ENCODE data around the gene TNFRSF21. TPM values are rescaled to one million over a fixed set of nuclear protein-coding genes. Genes with fewer than 3 reads are reported as not detected.

TNFRSF21 gene
- total RNA-seq, 4 donors from 2014 or later, result 1.6 to 5.4 (median 3.1) TPM

DNA sequence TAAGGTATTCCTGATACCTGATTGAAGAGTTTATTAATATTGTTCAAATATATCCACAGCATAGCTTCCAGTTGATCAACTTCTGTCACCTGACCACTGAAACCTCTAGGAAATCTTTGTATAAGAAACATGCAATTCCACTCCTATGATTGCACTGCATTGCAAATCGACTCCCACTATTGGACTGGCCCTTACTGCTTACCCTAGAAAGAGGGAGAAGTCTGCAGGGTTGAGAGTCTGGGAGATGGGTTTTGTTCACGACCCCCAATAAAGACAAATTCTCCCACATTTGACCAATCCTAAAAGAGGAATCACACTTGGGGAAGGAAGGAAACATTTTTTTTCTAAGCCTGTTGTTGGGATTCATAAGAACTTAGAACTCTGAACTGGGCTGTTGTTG is 43.7 kb downstream of the TNFRSF21 start:
- TF ChIP-seq CTCF (IDR thresholded peaks at IDR 0.05) (no peak), POLR2A (IDR thresholded peaks at IDR 0.05) (no peak)
- H3K4me3 ChIP-seq (ENCODE audit: low read depth, poor library complexity, severe bottlenecking), result no peak overlapping the region
- 85 to 91% methylated on average over 2 of the region's 2 CpGs for WGBS, 2 donors
- DNase-seq (ENCODE audit: low spot score in 2 of 2), result no peak
- intact Hi-C loops (cut with DNase I; ENCODE audit: low total_unique reads), result no loop called here

DNA sequence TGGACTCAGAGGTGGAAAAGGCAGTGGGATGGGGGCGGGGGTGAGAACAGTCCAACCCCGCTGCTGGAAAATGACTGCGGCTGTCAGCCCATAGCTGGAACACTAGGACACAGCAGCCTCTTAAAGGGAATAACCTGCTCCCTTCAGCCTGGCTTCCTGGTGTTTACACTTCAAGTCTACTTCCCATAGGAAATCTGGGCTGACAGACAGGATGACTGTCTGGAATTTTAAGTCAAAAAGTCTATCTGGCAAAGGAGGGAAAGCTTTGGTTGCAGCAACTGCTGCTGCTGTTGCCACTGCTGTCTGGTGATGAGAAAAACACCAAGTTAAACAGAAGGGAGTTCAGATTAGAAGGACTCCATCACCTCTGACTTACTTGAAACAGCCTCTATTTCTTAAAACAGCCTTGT is 44.9 kb downstream of the TNFRSF21 start:
- H3K4me3 ChIP-seq (ENCODE audit: low read depth, poor library complexity, severe bottlenecking), result no peak overlapping the region
- WGBS, 2 donors, result 70 to 77% methylated on average over 3 of the region's 3 CpGs
- TF ChIP-seq POLR2A (IDR thresholded peaks at IDR 0.05) (no peak), CTCF (IDR thresholded peaks at IDR 0.05) (no peak)
- intact Hi-C loops (cut with DNase I; ENCODE audit: low total_unique reads), result no loop called here
- no peak for DNase-seq (ENCODE audit: low spot score in 2 of 2)

- no peak overlapping the region for H3K4me3 ChIP-seq (ENCODE audit: low read depth, poor library complexity, severe bottlenecking)
- DNase-seq (ENCODE audit: low spot score in 2 of 2), result no peak
- no peak for TF ChIP-seq POLR2A (IDR thresholded peaks at IDR 0.05)
- no peak for TF ChIP-seq CTCF (IDR thresholded peaks at IDR 0.05)
- intact Hi-C loops (cut with DNase I; ENCODE audit: low total_unique reads), result no loop called here
- WGBS, 2 donors, result 89 to 90% methylated on average over 4 of the region's 4 CpGs
Observed at GRCh38 chr6:47263268-47263667, 46.4 kb downstream of the TNFRSF21 start.

GRCh38 chr6:47262231-47262630 is 47.5 kb downstream of the TNFRSF21 start:
- TF ChIP-seq CTCF (IDR thresholded peaks at IDR 0.05) (no peak), POLR2A (IDR thresholded peaks at IDR 0.05) (no peak)
- WGBS, 2 donors, result 70 to 84% methylated on average over 1 of the region's 1 CpG
- no peak for DNase-seq (ENCODE audit: low spot score in 2 of 2)
- intact Hi-C loops (cut with DNase I; ENCODE audit: low total_unique reads), result no loop called here
- H3K4me3 ChIP-seq (ENCODE audit: low read depth, poor library complexity, severe bottlenecking), result no peak overlapping the region

DNA sequence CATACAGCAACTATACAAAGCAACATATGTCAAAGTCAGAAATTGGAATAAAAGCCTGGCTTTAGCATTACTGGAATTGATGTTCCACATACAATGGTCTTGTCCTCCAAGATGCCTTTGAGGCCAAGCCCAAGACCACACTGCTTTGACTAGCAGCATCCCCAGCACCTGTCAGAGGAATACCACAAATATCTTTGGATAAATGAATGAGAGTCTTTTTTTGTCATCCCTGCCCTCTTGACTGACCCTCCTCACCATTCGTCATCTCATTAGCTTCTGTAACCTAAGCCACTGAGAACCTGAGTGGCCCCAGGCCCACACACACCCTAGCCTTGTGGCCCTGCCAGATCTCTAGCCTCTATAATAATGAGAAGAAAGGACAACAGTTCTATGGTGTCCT is 48.5 kb downstream of the TNFRSF21 start:
- no peak for TF ChIP-seq POLR2A (IDR thresholded peaks at IDR 0.05)
- no peak for TF ChIP-seq CTCF (IDR thresholded peaks at IDR 0.05)
- intact Hi-C loops (cut with DNase I; ENCODE audit: low total_unique reads), result no loop called here
- no peak for DNase-seq (ENCODE audit: low spot score in 2 of 2)
- 83 to 95% methylated on average over 1 of the region's 1 CpG for WGBS, 2 donors
- no peak overlapping the region for H3K4me3 ChIP-seq (ENCODE audit: low read depth, poor library complexity, severe bottlenecking)

- intact Hi-C loops (cut with DNase I; ENCODE audit: low total_unique reads), result no loop called here
- no peak for DNase-seq (ENCODE audit: low spot score in 2 of 2)
- no peak overlapping the region for H3K4me3 ChIP-seq (ENCODE audit: low read depth, poor library complexity, severe bottlenecking)
- WGBS, 2 donors, result 39 to 93% methylated on average over 4 of the region's 4 CpGs
- no peak for TF ChIP-seq POLR2A (IDR thresholded peaks at IDR 0.05)
- no peak for TF ChIP-seq CTCF (IDR thresholded peaks at IDR 0.05)
Observed at GRCh38 chr6:47260021-47260420, 49.7 kb downstream of the TNFRSF21 start.

All from lower leg skin (tissue), 4 donors.